ENCODE measurements around the gene GIT1.

GRCh38 chr17:29573871-29574731, 15.3 kb downstream of the GIT1 start:
- no peak for TF ChIP-seq CTCF (IDR thresholded peaks at IDR 0.05)
- no peak for TF ChIP-seq POLR2A (IDR thresholded peaks at IDR 0.05)
- TF ChIP-seq POLR2AphosphoS5 (IDR thresholded peaks at IDR 0.05) = no peak
- TF ChIP-seq EP300 (IDR thresholded peaks at IDR 0.05; ENCODE audit: low read depth) = no peak

Data from transverse colon (tissue), 4 donors.